ENCODE results near the gene MTHFSD. TPM values are rescaled to one million over a fixed set of nuclear protein-coding genes. Genes with fewer than 3 reads are reported as not detected.

The MTHFSD gene
- total RNA-seq, 1 experiment from 2014 or later, result 30.7 TPM

DNA sequence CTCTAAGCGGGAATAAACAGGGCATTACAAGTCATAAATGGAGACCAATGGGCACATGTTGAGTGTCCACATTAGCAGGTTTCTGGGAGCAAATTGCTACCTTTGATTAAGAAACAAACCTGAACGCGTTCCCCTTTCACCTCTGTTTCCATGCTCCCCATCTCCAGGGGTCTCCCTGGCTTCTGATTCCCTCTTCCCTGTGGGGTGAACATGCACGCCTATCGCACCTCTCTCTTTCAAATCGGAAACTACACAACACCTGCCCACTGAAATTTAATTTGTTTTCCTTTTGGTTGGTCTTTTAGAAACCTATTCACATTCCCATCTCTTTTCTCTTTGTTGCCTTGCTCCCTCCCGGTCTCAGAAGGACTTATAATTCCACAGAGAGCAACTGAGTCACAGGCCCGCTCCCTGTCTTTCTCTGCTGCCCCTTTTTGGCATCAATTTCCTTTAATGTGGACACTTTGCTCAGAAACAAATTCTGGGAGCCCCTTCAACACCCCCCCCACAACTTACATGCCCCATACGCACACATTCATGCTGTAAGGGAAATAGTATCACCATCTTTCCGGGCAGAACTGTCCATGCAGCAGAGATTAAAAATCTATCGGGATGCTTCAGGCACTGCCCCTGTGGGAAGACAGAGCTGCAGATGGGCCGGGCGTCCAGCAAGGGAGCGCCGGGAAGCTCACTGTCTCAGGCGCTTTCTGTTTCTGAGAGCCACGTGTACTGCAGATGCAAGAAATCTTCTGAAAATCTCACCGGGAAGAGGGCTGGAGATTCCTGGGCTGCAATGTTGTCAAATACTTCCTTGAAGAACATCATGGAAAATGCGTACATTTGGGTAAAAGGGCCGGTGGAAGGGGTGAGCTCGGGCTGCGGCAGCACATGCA is 51.9 kb downstream of the MTHFSD start:
- Mint-ChIP-seq H3K36me3 (ENCODE audit: insufficient read depth, unreplicated experiment) (no peaks in the 10 kb centered on the region), H3K27ac (ENCODE audit: low read depth, unreplicated experiment) (no peak overlapping the region), H3K9me3 (ENCODE audit: unreplicated experiment) (no peaks in the 10 kb centered on the region), H3K4me3 (ENCODE audit: unreplicated experiment) (no peak overlapping the region), H3K27me3 (ENCODE audit: insufficient read depth, unreplicated experiment) (peaks cover 100% of the 10 kb centered on the region), H3K4me1 (ENCODE audit: insufficient read depth, unreplicated experiment) (peaks cover 8% of the 10 kb centered on the region)
- no TSS peak for BruUV-seq (replicated peaks)
- DNase-seq (ENCODE audit: unreplicated experiment), result no peak
- intact Hi-C loops (cut with micrococcal nuclease), result no loop called here
- TF ChIP-seq CTCF (IDR thresholded peaks at IDR 0.05; ENCODE audit: unreplicated experiment), result no peak
- ChIA-PET CTCF (interaction anchor here (1.0 kb wide), 1 partner anchor 431 kb away, joined by 7 read pairs; no protein-coding TSS in a partner anchor), POLR2A (no interaction called here)

DNA sequence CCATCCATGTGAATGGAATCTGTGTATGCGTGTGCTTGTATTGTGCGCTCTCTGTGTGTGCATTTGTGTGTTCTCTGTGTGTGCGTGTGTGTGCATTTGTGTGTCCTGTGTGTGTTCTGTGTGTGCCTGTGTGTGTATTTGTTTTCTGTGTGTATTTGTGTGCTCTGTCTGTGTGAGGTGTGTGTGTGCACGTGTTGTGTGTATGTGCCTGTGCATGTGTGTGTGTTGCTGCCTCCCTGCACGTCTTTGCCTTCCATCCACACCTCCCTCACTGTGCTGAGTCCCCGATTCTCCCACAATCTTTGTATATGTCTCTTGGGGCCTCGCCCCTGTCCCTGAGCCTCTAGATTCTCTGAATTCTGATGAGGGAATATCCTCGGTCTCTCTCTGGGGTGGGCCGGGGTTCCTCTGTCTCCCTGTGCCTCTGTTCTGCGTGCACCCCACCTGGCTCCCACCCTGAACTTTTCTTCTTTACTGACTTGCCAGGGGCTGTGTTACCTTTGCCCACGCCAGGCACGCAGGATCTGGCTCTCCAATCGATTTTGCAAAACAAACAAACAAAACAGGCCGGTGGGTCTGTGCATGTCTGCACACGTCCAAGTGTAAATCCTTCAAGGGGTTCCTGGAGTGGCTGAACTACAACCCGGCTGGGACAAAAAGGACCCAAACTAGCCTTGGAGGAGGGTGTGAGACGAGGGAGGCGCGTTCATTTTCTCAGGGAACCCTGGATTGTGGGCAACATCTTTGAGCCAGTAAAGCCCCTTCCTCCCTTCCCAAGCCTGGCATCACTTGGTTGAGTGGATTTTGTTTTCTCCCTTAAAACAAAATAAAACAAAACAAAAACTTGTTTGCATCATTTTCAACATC is 52.8 kb downstream of the MTHFSD start:
- Mint-ChIP-seq H3K4me1 (ENCODE audit: insufficient read depth, unreplicated experiment) (peaks cover 8% of the 10 kb centered on the region), H3K36me3 (ENCODE audit: insufficient read depth, unreplicated experiment) (no peaks in the 10 kb centered on the region), H3K4me3 (ENCODE audit: unreplicated experiment) (no peak overlapping the region), H3K27ac (ENCODE audit: low read depth, unreplicated experiment) (no peak overlapping the region), H3K27me3 (ENCODE audit: insufficient read depth, unreplicated experiment) (peaks cover 97% of the 10 kb centered on the region), H3K9me3 (ENCODE audit: unreplicated experiment) (no peaks in the 10 kb centered on the region)
- no peak for TF ChIP-seq CTCF (IDR thresholded peaks at IDR 0.05; ENCODE audit: unreplicated experiment)
- no TSS peak for BruUV-seq (replicated peaks)
- intact Hi-C loops (cut with micrococcal nuclease), result no loop called here
- CTCF ChIA-PET, result no interaction called here
- no peak for DNase-seq (ENCODE audit: unreplicated experiment)
- POLR2A ChIA-PET, result no interaction called here

GRCh38 chr16:86500708-86501510 is 54.1 kb downstream of the MTHFSD start:
- TF ChIP-seq CTCF (IDR thresholded peaks at IDR 0.05; ENCODE audit: unreplicated experiment), result no peak
- no TSS peak for BruUV-seq (replicated peaks)
- ChIA-PET CTCF (interaction anchor here (0.6 to 1.5 kb wide), 2 partner anchors 428 to 554 kb away, joined by 3 to 5 read pairs; no protein-coding TSS in a partner anchor), POLR2A (no interaction called here)
- no peak overlapping the region for H3K27ac Mint-ChIP-seq (ENCODE audit: low read depth, unreplicated experiment)
- H3K4me1 Mint-ChIP-seq (ENCODE audit: insufficient read depth, unreplicated experiment), result peaks cover under 1% of the 10 kb centered on the region
- no peaks in the 10 kb centered on the region for H3K9me3 Mint-ChIP-seq (ENCODE audit: unreplicated experiment)
- H3K27me3 Mint-ChIP-seq (ENCODE audit: insufficient read depth, unreplicated experiment), result peaks cover 97% of the 10 kb centered on the region
- no peak overlapping the region for H3K4me3 Mint-ChIP-seq (ENCODE audit: unreplicated experiment)
- DNase-seq (ENCODE audit: unreplicated experiment), result no peak
- no peaks in the 10 kb centered on the region for H3K36me3 Mint-ChIP-seq (ENCODE audit: insufficient read depth, unreplicated experiment)
- intact Hi-C loops (cut with micrococcal nuclease), result no loop called here
